ENCODE measurements around the gene P2RY13.
A peak's percentile ranks its signal among the peaks of the same experiment; 100 is the strongest.

P2RY13 gene

DNA sequence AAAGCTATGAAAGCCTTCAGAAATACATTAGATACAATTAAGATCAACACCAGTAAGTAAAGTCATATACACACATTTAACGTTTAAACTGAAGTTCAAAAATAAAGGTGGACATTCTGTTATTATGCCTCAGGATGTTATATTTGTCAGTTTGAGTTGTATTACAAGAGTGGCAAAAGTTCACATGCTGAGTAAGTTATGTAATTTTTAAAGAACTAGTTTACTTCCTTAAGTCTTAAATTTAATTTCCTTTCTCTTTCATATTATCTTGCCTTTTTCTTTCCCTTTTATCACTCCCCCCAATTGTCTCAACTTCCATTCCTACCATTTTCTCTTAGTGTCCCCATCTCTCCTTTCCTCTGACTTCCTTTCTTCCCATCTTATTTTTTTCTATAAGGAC lies 7.8 kb downstream of the P2RY13 start:
- Histone ChIP-seq H3K27ac (ENCODE audit: low read depth, low read length) (no peak overlapping the region), H3K36me3 (ENCODE audit: insufficient read depth, low read length) (no peaks in the 10 kb centered on the region), H3K79me2 (ENCODE audit: control insufficient read depth, insufficient read depth, low read length, unreplicated experiment) (no peaks in the 10 kb centered on the region)

GRCh38 chr3:151320131-151320530 lies 9.2 kb downstream of the P2RY13 start:
- Histone ChIP-seq H3K27me3 (ENCODE audit: insufficient read depth, low read length) (no peaks in the 10 kb centered on the region), H3K4me3 (ENCODE audit: low read depth, low read length) (peak overlapping the region; percentile 39; the same call in 1 of the 2 replicates), H3K79me2 (ENCODE audit: control insufficient read depth, insufficient read depth, low read length, unreplicated experiment) (no peaks in the 10 kb centered on the region), H2AFZ (ENCODE audit: low read length, unreplicated experiment) (peak overlapping the region; percentile 94), H3K36me3 (ENCODE audit: insufficient read depth, low read length) (no peaks in the 10 kb centered on the region), H3K4me1 (ENCODE audit: control insufficient read depth, insufficient read depth, low read length, unreplicated experiment) (peaks cover 57% of the 10 kb centered on the region), H3K27ac (ENCODE audit: low read depth, low read length) (peak overlapping the region; percentile 72)

More for the DNA sequence above, 7.8 kb downstream of the P2RY13 start:
- Histone ChIP-seq H2AFZ (ENCODE audit: low read length, unreplicated experiment) (no peak overlapping the region), H3K4me1 (ENCODE audit: control insufficient read depth, insufficient read depth, low read length, unreplicated experiment) (peaks cover 45% of the 10 kb centered on the region), H3K4me3 (ENCODE audit: low read depth, low read length) (no peak overlapping the region), H3K27me3 (ENCODE audit: insufficient read depth, low read length) (no peaks in the 10 kb centered on the region)

DNA sequence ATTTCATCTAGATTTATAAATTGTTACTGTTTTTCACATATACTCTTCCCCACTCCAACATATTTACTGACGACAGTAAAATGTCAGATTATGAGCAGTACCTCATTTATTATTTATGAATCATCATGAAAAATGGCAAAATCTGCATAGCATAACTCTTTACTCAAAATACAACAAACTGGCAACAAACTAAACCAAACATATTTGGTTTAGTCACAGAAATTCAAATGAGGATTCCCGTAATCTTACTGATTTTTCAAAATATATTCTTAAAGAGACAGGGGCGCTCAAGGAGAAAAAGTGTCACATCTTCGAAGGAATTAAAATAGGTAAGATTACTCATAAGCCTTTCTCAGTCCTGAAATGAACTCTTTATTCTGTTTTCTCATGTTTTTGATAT lies 9.7 kb downstream of the P2RY13 start:
- Histone ChIP-seq H3K27ac (ENCODE audit: low read depth, low read length) (peak overlapping the region; percentile 72), H3K79me2 (ENCODE audit: control insufficient read depth, insufficient read depth, low read length, unreplicated experiment) (no peaks in the 10 kb centered on the region), H3K4me3 (ENCODE audit: low read depth, low read length) (peak overlapping the region; percentile 39; the same call in 1 of the 2 replicates), H2AFZ (ENCODE audit: low read length, unreplicated experiment) (peak overlapping the region; percentile 94), H3K36me3 (ENCODE audit: insufficient read depth, low read length) (no peaks in the 10 kb centered on the region), H3K4me1 (ENCODE audit: control insufficient read depth, insufficient read depth, low read length, unreplicated experiment) (peaks cover 62% of the 10 kb centered on the region), H3K27me3 (ENCODE audit: insufficient read depth, low read length) (no peaks in the 10 kb centered on the region)

- Histone ChIP-seq H3K27me3 (ENCODE audit: insufficient read depth, low read length) (no peaks in the 10 kb centered on the region), H3K79me2 (ENCODE audit: control insufficient read depth, insufficient read depth, low read length, unreplicated experiment) (no peaks in the 10 kb centered on the region), H2AFZ (ENCODE audit: low read length, unreplicated experiment) (peak overlapping the region; percentile 58), H3K4me1 (ENCODE audit: control insufficient read depth, insufficient read depth, low read length, unreplicated experiment) (peaks cover 65% of the 10 kb centered on the region), H3K4me3 (ENCODE audit: low read depth, low read length) (peak overlapping the region; percentile 15; the same call in 1 of the 2 replicates), H3K36me3 (ENCODE audit: insufficient read depth, low read length) (no peaks in the 10 kb centered on the region), H3K27ac (ENCODE audit: low read depth, low read length) (peak overlapping the region; percentile 72)
Measured at GRCh38 chr3:151318991-151319390, 10.4 kb downstream of the P2RY13 start.

DNA sequence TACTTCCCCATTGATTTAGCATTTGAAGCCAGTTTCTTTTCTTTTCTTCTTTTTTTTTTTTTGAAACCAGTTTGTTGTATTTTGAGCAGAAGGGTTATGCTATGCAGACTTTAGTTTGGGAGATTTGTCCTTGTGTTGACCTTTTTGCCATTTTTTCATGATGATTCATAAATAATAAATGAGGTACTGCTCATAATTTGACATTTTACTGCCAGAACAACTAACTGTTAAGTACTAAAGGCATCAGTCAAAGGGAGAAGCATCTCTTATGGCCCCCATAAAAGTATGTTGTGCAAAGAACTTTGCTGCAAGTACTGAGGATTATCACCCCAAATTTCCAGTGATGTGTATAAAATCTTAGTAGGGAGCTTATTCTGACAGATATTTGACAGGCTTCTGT lies 11.0 kb downstream of the P2RY13 start:
- no peaks in the 10 kb centered on the region for H3K27me3 ChIP-seq (ENCODE audit: insufficient read depth, low read length)
- no peak overlapping the region; the same call in 1 of the 2 replicates for H3K4me3 ChIP-seq (ENCODE audit: low read depth, low read length)
- H2AFZ ChIP-seq (ENCODE audit: low read length, unreplicated experiment) = peak overlapping the region; percentile 58
- no peaks in the 10 kb centered on the region for H3K79me2 ChIP-seq (ENCODE audit: control insufficient read depth, insufficient read depth, low read length, unreplicated experiment)
- peaks cover 65% of the 10 kb centered on the region for H3K4me1 ChIP-seq (ENCODE audit: control insufficient read depth, insufficient read depth, low read length, unreplicated experiment)
- H3K36me3 ChIP-seq (ENCODE audit: insufficient read depth, low read length) = no peaks in the 10 kb centered on the region
- H3K27ac ChIP-seq (ENCODE audit: low read depth, low read length) = peak overlapping the region; percentile 72

DNA sequence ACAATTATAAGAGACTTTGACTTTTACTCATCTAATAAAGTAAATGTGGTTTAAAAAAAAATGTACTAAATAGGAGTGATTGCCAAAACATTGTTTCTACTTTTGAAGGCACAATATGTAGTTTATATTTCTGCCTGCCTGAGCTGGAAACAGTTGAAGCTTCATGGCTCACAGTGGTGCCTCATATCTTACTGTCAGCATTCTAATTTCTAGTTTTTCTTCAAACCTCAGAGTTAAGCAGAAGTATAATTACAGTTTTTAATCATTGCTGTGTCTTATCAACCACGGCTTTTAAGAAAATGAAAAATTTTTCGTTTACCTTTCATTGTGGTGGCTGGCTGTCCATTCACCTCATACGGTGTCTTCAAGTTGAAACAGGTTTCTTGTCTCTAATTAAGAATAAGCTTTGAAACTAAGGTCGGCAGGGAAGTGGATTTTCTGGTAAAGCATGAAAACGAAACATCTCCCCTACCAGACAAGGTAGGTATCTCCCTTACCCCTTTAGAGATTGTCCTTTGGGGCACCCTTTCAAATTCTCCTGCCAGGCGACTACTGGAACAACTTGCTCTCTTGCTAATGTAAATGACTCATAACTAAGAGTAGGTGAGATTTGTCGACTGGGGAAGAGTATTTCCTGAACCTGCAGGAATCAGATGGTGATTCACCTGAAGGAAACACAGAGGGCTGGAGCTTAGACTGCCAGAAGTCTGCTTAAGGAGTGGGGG lies 12.9 kb downstream of the P2RY13 start, which contains the start of gene GPR87:
GPR87 (minus strand) TSS at position 554 of the 725 bp plus-strand sequence. CDS start 16,720 bp downstream, outside the sequence.
- H2AFZ ChIP-seq (ENCODE audit: low read length, unreplicated experiment) = no peak within 1 kb of the TSS
- H3K4me1 ChIP-seq (ENCODE audit: control insufficient read depth, insufficient read depth, low read length, unreplicated experiment) = peaks cover 64% of the 10 kb centered on the region

GRCh38 chr3:151315846-151316245 lies 13.5 kb downstream of the P2RY13 start:
- Histone ChIP-seq H3K27me3 (ENCODE audit: insufficient read depth, low read length) (no peaks in the 10 kb centered on the region), H3K36me3 (ENCODE audit: insufficient read depth, low read length) (no peaks in the 10 kb centered on the region), H2AFZ (ENCODE audit: low read length, unreplicated experiment) (no peak overlapping the region), H3K79me2 (ENCODE audit: control insufficient read depth, insufficient read depth, low read length, unreplicated experiment) (no peaks in the 10 kb centered on the region), H3K4me1 (ENCODE audit: control insufficient read depth, insufficient read depth, low read length, unreplicated experiment) (peaks cover 58% of the 10 kb centered on the region), H3K4me3 (ENCODE audit: low read depth, low read length) (no peak overlapping the region), H3K27ac (ENCODE audit: low read depth, low read length) (peak overlapping the region; percentile 57)

More for the DNA sequence above, 12.9 kb downstream of the P2RY13 start, which contains the start of gene GPR87:
- Histone ChIP-seq H3K27me3 (ENCODE audit: insufficient read depth, low read length) (no peaks in the 10 kb centered on the region), H3K36me3 (ENCODE audit: insufficient read depth, low read length) (no peaks in the 10 kb centered on the region), H3K27ac (ENCODE audit: low read depth, low read length) (peak within 1 kb of the TSS; percentile 57), H3K79me2 (ENCODE audit: control insufficient read depth, insufficient read depth, low read length, unreplicated experiment) (no peaks in the 10 kb centered on the region), H3K4me3 (ENCODE audit: low read depth, low read length) (peak within 1 kb of the TSS; percentile 24; the same call in 1 of the 2 replicates)

GRCh38 chr3:151315136-151315535 lies 14.2 kb downstream of the P2RY13 start:
- Histone ChIP-seq H3K79me2 (ENCODE audit: control insufficient read depth, insufficient read depth, low read length, unreplicated experiment) (no peaks in the 10 kb centered on the region), H3K4me3 (ENCODE audit: low read depth, low read length) (no peak overlapping the region), H3K27ac (ENCODE audit: low read depth, low read length) (peak overlapping the region; percentile 57), H2AFZ (ENCODE audit: low read length, unreplicated experiment) (peak overlapping the region; percentile 61), H3K4me1 (ENCODE audit: control insufficient read depth, insufficient read depth, low read length, unreplicated experiment) (peaks cover 51% of the 10 kb centered on the region), H3K36me3 (ENCODE audit: insufficient read depth, low read length) (no peaks in the 10 kb centered on the region), H3K27me3 (ENCODE audit: insufficient read depth, low read length) (no peaks in the 10 kb centered on the region)

DNA sequence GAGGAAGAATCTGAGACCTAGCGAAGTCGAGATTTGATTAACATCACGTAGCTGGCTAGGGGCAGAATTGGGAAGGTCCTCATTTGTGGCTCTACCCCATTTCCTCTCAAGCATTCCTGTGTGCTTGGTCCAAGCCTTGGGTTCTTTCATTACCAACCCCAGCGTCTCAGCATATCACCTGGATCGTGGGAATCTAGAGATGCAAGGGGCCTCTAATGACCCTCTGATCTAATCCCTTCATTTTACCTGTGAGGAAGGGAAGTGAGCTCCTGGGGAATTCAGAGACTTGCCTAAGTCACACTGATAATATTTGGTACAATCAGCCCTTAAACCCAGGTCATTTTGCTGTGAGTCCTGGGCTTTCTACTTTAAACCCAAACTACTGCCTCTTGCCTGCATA lies 14.8 kb downstream of the P2RY13 start:
- no peak overlapping the region for H3K4me3 ChIP-seq (ENCODE audit: low read depth, low read length)
- peak overlapping the region; percentile 57 for H3K27ac ChIP-seq (ENCODE audit: low read depth, low read length)

GRCh38 chr3:151314137-151314536 lies 15.2 kb downstream of the P2RY13 start:
- Histone ChIP-seq H3K36me3 (ENCODE audit: insufficient read depth, low read length) (no peaks in the 10 kb centered on the region), H3K27ac (ENCODE audit: low read depth, low read length) (no peak overlapping the region), H3K4me3 (ENCODE audit: low read depth, low read length) (no peak overlapping the region), H3K4me1 (ENCODE audit: control insufficient read depth, insufficient read depth, low read length, unreplicated experiment) (peaks cover 41% of the 10 kb centered on the region), H3K27me3 (ENCODE audit: insufficient read depth, low read length) (no peaks in the 10 kb centered on the region), H3K79me2 (ENCODE audit: control insufficient read depth, insufficient read depth, low read length, unreplicated experiment) (no peaks in the 10 kb centered on the region), H2AFZ (ENCODE audit: low read length, unreplicated experiment) (no peak overlapping the region)

More for the DNA sequence above, 14.8 kb downstream of the P2RY13 start:
- no peaks in the 10 kb centered on the region for H3K79me2 ChIP-seq (ENCODE audit: control insufficient read depth, insufficient read depth, low read length, unreplicated experiment)
- H3K4me1 ChIP-seq (ENCODE audit: control insufficient read depth, insufficient read depth, low read length, unreplicated experiment) = peaks cover 46% of the 10 kb centered on the region
- H2AFZ ChIP-seq (ENCODE audit: low read length, unreplicated experiment) = peak overlapping the region; percentile 61
- no peaks in the 10 kb centered on the region for H3K27me3 ChIP-seq (ENCODE audit: insufficient read depth, low read length)
- H3K36me3 ChIP-seq (ENCODE audit: insufficient read depth, low read length) = no peaks in the 10 kb centered on the region

GRCh38 chr3:151312972-151313371 lies 16.4 kb downstream of the P2RY13 start:
- Histone ChIP-seq H3K4me3 (ENCODE audit: low read depth, low read length) (no peak overlapping the region), H3K79me2 (ENCODE audit: control insufficient read depth, insufficient read depth, low read length, unreplicated experiment) (no peaks in the 10 kb centered on the region), H2AFZ (ENCODE audit: low read length, unreplicated experiment) (no peak overlapping the region), H3K27me3 (ENCODE audit: insufficient read depth, low read length) (no peaks in the 10 kb centered on the region), H3K27ac (ENCODE audit: low read depth, low read length) (no peak overlapping the region), H3K4me1 (ENCODE audit: control insufficient read depth, insufficient read depth, low read length, unreplicated experiment) (peaks cover 37% of the 10 kb centered on the region), H3K36me3 (ENCODE audit: insufficient read depth, low read length) (no peaks in the 10 kb centered on the region)

Data from ACC112 (cell line).